ENCODE measurements around the gene SOHLH1.

GRCh38 chr9:135714242-135715055, 15.2 kb upstream of the SOHLH1 start:
- no peak for TF ChIP-seq CTCF (IDR thresholded peaks at IDR 0.05; ENCODE audit: borderline replicate concordance, extremely low read depth, low read length, poor library complexity, severe bottlenecking)
- no peak for TF ChIP-seq EZH2 (IDR thresholded peaks at IDR 0.05; ENCODE audit: borderline replicate concordance, low read depth, low read length, severe bottlenecking)

Data from DND-41 (cell line).